Lower leg skin (tissue), 3 donors: ENCODE data around the gene MLH3.

Experiments
- CTCF ChIP-seq, 3 donors: fragments of 450-650 bp; IDR thresholded peaks; one replicate each; pipeline ENCODE4 v1.5.1; 2016; ENCODE audit warnings: antibody characterized with exemption in 3 of 3, mild to moderate bottlenecking in 3 of 3, moderate library complexity in 2 of 3
- POLR2A ChIP-seq, 2 donors: fragments of 450-650 bp; IDR thresholded peaks; one replicate each; pipeline ENCODE4 v1.6.1; 2016 to 2017; ENCODE audit warnings: antibody characterized with exemption in 2 of 2, mild to moderate bottlenecking in 1 of 2, moderate library complexity in 1 of 2

DNA sequence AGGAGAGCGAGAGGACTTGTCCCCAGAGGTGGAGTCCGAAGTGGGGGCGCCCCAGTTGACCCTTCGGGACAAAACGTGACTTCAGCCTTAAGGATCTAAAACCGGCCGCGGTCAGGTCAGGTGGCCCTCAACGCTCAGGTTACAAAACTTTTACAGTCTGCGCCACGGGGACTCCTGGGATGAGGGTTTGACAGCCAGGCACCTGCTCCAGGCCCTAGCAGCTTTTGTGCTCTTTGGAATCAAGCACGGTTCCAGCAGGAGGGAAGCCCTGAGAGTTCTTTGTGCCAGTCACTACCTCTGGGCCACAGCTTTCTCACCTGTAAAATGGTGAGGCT is 18.5 kb upstream of the MLH3 start:
- TF ChIP-seq POLR2A (IDR thresholded peaks at IDR 0.05) (no peak), CTCF (IDR thresholded peaks at IDR 0.05) (no peak)
